ENCODE data around the gene ARRDC2. TPM values are rescaled to one million over a fixed set of nuclear protein-coding genes. Genes with fewer than 3 reads are reported as not detected.

Gene ARRDC2
- total RNA-seq, 1 donor from 2014 or later, result 3.3 TPM

GRCh38 chr19:17989425-17990094, 18.4 kb upstream of the ARRDC2 start:
- H3K9me3 Mint-ChIP-seq (ENCODE audit: low read depth), result no peaks in the 10 kb centered on the region
- peaks cover 4% of the 10 kb centered on the region for H3K36me3 Mint-ChIP-seq (ENCODE audit: insufficient read depth)
- H3K27ac Mint-ChIP-seq, result no peak overlapping the region
- no peaks in the 10 kb centered on the region for H3K27me3 Mint-ChIP-seq
- no peaks in the 10 kb centered on the region for H3K4me1 Mint-ChIP-seq (ENCODE audit: low read depth)
- no peak for TF ChIP-seq CTCF (IDR thresholded peaks at IDR 0.05; ENCODE audit: unreplicated experiment)
- H3K4me3 Mint-ChIP-seq (ENCODE audit: low read depth), result no peak overlapping the region
- DNase-seq (ENCODE audit: low spot score, unreplicated experiment), result no peak

GRCh38 chr19:17993076-17993813, 14.7 kb upstream of the ARRDC2 start:
- Mint-ChIP-seq H3K4me1 (ENCODE audit: low read depth) (no peaks in the 10 kb centered on the region), H3K36me3 (ENCODE audit: insufficient read depth) (no peaks in the 10 kb centered on the region), H3K27ac (no peak overlapping the region), H3K9me3 (ENCODE audit: low read depth) (no peaks in the 10 kb centered on the region), H3K27me3 (no peaks in the 10 kb centered on the region), H3K4me3 (ENCODE audit: low read depth) (no peak overlapping the region)
- DNase-seq (ENCODE audit: low spot score, unreplicated experiment), result no peak
- TF ChIP-seq CTCF (IDR thresholded peaks at IDR 0.05; ENCODE audit: unreplicated experiment), result no peak

- DNase-seq (ENCODE audit: low spot score, unreplicated experiment), result peak; percentile 85
- peaks cover 1% of the 10 kb centered on the region for H3K36me3 Mint-ChIP-seq (ENCODE audit: insufficient read depth)
- H3K4me3 Mint-ChIP-seq (ENCODE audit: low read depth), result no peak overlapping the region
- peaks cover 2% of the 10 kb centered on the region for H3K4me1 Mint-ChIP-seq (ENCODE audit: low read depth)
- no peak overlapping the region for H3K27ac Mint-ChIP-seq
- no peaks in the 10 kb centered on the region for H3K9me3 Mint-ChIP-seq (ENCODE audit: low read depth)
- peaks cover 8% of the 10 kb centered on the region for H3K27me3 Mint-ChIP-seq
- TF ChIP-seq CTCF (IDR thresholded peaks at IDR 0.05; ENCODE audit: unreplicated experiment), result peak; percentile 99
Measured at GRCh38 chr19:17996826-17997316, 11.1 kb upstream of the ARRDC2 start.

- no peak overlapping the region for H3K4me3 Mint-ChIP-seq (ENCODE audit: low read depth)
- H3K27ac Mint-ChIP-seq, result no peak overlapping the region
- H3K27me3 Mint-ChIP-seq, result peaks cover 8% of the 10 kb centered on the region
- TF ChIP-seq CTCF (IDR thresholded peaks at IDR 0.05; ENCODE audit: unreplicated experiment), result peak; percentile 36
- peaks cover 2% of the 10 kb centered on the region for H3K4me1 Mint-ChIP-seq (ENCODE audit: low read depth)
- no peaks in the 10 kb centered on the region for H3K9me3 Mint-ChIP-seq (ENCODE audit: low read depth)
- H3K36me3 Mint-ChIP-seq (ENCODE audit: insufficient read depth), result peaks cover 1% of the 10 kb centered on the region
- no peak for DNase-seq (ENCODE audit: low spot score, unreplicated experiment)
Measured at GRCh38 chr19:17997969-17998826, 9.8 kb upstream of the ARRDC2 start.

GRCh38 chr19:17998827-17999150, 9.2 kb upstream of the ARRDC2 start:
- Mint-ChIP-seq H3K4me3 (ENCODE audit: low read depth) (no peak overlapping the region), H3K4me1 (ENCODE audit: low read depth) (peaks cover 2% of the 10 kb centered on the region), H3K36me3 (ENCODE audit: insufficient read depth) (peaks cover 1% of the 10 kb centered on the region), H3K27me3 (peaks cover 8% of the 10 kb centered on the region), H3K9me3 (ENCODE audit: low read depth) (no peaks in the 10 kb centered on the region), H3K27ac (no peak overlapping the region)
- no peak for TF ChIP-seq CTCF (IDR thresholded peaks at IDR 0.05; ENCODE audit: unreplicated experiment)
- no peak for DNase-seq (ENCODE audit: low spot score, unreplicated experiment)

All from progenitor cell of endocrine pancreas (in vitro differentiated cells).